Stimulated activated CD4-positive, alpha-beta T cell treated with anti-CD3 and anti-CD28 coated beads, Interleukin-2, amount 100 ng/mL, for 24 hours (primary cell): ENCODE measurements around the gene ADAR.
A peak's percentile ranks its signal among the peaks of the same experiment; 100 is the strongest.

Experiments
- DNase-seq, 2 donors: peaks; one replicate each; pipeline ENCODE4 v3.0.0-alpha.2; 2020

ADAR gene

GRCh38 chr1:154581766-154582165 is 26.2 kb downstream of the ADAR start:
- no peak for DNase-seq

DNA sequence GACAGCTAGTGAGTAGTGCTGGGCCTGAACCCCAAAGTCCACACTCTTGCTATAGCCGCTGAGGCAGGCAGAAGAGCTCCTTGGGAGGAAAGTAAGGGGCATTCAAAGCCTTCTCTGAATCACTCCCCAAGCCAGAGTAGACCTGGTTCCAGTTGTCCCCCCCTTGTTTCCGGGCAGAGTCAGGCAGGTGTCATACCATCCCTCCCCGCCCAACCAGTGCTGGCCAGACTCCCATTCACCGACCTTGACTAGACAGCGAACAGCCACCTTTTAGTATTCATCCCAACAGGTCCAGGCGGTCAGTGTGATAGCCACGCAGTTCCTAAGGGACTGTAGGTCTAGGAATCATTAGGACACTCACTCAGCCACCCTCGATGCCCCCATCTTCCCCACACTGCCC is 28.6 kb downstream of the ADAR start:
- DNase-seq: no peak

GRCh38 chr1:154578058-154578418 is 29.9 kb downstream of the ADAR start:
- no peak for DNase-seq

GRCh38 chr1:154577346-154578057 is 30.5 kb downstream of the ADAR start:
- no peak for DNase-seq

DNA sequence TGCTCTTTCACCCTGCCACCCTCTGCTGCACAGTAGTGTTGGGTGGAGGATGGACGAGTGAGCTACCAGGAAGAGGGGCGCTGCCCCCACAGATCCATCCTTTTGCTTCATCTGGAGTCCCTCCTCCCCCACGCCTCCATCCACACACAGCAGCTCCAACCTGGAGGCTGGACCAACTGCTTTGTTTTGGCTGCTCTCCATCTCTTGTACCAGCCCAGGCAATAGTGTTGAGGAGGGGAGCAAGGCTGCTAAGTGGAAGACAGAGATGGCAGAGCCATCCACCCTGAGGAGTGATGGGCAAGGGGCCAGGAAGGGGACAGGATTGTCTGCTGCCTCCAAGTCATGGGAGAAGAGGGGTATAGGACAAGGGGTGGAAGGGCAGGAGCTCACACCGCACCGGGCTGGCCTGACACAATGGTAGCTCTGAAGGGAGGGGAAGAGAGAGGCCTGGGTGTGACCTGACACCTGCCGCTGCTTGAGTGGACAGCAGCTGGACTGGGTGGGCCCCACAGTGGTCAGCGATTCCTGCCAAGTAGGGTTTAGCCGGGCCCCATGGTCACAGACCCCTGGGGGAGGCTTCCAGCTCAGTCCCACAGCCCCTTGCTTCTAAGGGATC is 31.9 kb downstream of the ADAR start:
- no peak for DNase-seq

DNA sequence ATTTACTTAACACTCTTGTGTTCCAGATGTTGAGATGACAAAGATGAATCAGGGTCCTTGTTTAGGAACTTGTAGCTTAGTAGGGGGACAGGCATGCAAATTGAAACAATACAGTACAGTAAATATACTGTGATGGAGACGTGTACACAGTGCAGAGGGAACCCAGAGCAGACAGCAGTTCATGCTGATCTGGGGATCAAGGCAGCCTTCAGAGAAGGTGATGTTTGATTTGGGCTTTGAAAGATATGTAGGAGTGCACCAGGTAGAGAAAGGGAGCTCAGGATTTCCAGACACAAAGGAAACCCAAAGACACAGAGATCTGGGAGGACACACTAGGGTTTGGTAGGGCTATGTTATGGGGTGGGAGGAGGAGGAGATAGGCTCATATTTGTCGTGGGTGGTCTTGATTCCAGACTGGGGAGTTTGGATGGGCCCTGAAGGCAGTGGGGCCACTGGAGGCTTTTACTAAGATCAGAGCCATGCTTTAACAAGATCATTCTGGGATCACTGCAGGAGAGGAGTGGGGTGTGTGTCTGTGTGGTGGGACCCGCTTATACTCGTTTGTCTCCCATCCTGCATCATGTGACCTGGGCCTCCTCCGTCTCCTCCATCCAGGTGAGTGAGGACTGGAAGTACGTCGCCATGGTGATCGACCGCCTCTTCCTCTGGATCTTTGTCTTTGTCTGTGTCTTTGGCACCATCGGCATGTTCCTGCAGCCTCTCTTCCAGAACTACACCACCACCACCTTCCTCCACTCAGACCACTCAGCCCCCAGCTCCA is 32.6 kb downstream of the ADAR start:
- DNase-seq: no peak

DNA sequence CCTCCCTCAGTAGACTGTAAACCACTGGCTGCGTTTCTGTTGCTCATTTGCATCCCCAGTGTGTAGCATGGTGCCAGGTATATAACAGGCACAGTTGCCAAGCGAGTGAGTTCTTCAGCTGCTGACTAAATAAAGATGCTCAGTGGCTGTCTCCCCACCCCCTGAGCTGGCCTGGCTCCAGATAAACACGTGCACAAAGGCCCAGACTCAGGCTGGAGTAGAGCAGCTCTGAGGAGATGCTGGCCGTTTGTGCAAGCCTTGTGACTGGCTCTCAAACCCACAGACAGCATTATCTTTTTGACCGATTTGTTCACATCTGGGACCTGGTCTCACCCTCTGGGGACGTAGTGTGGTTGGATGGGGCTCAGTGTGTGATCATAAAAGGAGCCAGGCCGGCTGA is 33.3 kb downstream of the ADAR start:
- no peak for DNase-seq

DNA sequence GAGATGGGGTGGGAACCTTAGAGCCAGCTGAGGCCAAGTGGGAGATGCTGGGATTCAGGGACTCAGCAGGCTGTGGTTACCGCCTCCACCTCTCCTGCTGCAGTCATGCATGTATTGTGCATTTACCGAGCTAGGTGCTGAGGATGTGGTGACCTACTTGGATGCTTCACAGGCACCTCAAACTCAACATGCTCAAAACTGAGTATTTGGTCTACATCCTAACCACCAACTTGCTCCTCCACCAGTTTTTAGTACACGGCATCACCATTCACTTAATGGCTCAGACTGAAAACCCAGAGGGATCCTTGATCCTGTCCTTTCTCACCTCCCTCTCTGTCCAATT is 34.8 kb downstream of the ADAR start:
- DNase-seq: no peak

DNA sequence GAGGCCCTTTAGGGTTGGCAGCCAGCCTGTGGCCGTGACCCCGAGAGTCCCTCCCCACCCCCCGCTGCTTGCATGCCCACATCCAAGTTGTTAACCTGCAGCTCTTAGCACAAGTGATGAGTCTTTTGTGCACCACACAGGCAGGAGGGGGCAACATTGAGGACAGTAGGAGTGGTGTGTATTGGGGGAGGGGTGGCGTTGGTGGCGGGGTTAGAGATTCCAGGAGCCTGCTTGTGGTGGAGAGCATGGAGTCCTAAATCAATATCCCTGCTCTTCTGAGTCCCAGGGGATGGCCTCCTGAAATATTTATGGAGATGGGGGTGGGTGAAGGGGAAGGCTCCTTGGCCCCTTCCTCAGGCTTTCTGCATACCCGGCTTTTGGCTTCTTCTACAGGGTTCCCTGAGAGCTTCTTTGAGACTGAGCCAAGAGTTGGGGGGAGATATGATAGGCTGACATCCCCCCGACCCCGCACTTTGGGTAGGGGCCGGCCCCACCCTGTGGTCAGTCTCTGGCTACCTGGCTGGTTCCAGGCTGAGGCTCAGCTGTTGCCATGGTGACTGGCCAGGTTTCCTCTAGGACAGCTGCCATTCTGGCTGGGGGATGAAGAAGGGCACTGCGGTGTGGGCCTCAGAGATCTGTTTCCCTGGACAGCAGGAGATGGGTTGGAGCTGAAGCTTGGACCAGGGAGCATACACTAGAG is 35.4 kb downstream of the ADAR start:
- no peak for DNase-seq

- no peak for DNase-seq
Measured at GRCh38 chr1:154571964-154572288, 36.1 kb downstream of the ADAR start.

DNA sequence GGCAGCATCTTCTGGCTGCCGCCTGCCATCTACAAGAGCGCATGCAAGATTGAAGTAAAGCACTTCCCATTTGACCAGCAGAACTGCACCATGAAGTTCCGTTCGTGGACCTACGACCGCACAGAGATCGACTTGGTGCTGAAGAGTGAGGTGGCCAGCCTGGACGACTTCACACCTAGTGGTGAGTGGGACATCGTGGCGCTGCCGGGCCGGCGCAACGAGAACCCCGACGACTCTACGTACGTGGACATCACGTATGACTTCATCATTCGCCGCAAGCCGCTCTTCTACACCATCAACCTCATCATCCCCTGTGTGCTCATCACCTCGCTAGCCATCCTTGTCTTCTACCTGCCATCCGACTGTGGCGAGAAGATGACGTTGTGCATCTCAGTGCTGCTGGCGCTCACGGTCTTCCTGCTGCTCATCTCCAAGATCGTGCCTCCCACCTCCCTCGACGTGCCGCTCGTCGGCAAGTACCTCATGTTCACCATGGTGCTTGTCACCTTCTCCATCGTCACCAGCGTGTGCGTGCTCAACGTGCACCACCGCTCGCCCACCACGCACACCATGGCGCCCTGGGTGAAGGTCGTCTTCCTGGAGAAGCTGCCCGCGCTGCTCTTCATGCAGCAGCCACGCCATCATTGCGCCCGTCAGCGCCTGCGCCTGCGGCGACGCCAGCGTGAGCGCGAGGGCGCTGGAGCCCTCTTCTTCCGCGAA is 36.6 kb downstream of the ADAR start:
- DNase-seq: no peak

DNA sequence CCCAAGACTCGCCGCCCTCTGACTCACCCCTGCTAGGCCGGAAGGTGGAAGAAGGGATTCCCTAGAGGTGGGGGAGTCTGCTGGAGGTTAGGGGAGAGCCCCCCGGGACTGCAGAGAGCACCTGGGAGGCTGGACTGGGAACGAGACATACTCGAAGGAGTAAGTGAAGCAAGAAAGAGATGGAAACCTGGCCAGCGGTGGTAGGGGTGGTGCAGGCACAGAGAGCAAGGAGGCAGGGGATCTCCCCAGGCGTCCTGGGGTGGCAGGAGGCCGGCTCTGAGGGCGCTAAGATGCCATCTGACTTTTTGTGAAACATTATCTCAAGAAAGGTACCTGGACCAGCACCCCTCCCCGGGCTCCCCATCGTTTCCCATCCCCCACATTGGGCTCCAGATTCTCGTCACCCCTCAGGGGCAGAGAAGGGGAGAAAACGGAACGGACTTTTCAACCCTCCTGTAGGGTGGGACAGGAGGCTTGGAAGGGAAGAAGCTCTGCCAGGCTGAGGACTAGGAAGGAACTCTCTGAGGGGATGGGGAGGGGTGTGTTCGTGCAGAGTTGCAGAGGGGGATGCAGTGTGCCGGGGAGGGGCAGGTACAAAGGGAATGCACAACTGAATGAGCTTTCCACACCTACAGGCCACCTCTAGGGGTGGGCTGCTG is 39.7 kb downstream of the ADAR start:
- DNase-seq: no peak

GRCh38 chr1:154567386-154568156 is 40.4 kb downstream of the ADAR start, which contains the start of gene CHRNB2:
TSS of gene CHRNB2 (plus strand) at chr1:154567778. CDS start at chr1:154568045, 267 bp downstream.
- DNase-seq: peak; percentile 76 to 78

- DNase-seq: no peak
Measured at GRCh38 chr1:154565876-154566275, 42.1 kb downstream of the ADAR start.

GRCh38 chr1:154559466-154560044 is 48.4 kb downstream of the ADAR start:
- peak; percentile 81 to 85 for DNase-seq

DNA sequence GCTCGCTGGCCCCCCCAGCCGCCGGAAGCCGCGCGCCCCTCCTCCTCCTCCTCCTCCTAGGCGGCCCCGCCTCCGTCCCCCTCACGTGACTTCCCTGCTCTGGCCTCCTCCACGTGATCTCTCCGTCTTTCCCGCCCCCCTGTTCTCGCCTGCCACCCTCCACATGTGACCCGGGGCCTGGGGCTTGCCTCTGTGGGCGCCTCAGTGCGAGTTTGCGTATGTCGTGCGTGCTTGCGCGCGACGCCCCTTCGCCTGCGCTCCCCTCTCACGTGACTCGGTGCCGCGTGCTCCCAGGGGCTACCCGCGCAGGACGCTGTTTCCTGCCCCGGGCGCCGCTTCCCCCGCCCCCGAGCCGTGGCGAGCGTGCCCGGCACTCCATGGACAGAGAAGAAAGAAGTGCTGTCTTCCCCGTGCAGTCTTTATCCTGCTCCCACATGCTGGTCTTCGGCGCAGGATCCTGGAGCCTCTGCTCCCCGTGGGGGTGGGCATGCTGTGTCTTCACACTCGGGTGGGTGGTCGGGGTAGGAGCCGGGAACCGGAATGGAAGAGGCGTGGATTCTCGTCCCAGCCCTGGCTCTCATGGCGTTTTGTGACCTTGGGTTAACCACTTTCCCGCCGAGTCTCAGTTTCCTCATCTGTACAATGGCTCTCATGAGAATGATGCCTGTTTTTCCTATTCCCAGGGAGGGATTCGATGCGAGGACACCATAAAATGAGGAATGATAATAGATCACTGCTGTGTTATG is 49.1 kb downstream of the ADAR start:
- peak; percentile 99 to 100 for DNase-seq

DNA sequence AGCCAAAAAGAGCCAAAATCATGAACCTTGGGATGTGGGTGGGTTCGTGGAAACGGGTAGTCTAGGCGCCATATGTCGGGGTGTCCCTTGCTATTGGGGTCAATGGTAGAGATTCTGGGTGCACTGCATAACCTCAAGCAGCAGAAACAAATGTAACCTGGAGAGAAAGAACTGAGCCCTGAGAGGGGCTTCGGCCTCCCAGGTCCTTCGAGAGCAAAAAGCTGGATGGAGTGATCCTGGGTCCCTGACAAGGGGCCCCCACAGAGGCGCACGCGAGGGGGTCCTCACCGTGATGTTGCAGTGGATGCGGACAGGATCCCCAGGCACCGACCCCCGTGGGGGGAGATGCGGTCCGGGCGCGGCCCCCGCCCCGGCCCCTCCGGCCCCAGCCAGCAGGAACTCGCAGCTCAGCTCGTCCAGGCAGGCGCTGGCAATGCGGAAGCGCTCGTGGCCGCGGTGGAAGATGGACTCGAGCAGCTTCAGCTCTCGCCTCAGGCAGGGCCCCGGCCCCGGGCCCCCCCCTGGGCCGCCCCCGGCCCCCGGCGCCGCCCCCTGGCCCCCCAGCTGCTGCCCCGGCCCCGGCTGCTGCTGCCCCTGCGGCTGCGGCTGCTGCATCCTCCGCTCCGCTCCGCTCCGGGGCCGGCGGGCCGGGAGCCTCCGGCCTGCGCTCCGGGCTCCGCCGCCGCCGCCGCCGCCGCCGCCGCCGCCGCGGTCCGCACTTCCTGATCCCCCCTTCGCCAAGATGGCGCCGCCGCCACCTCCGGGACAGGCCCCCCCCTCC is 49.9 kb downstream of the ADAR start, which contains the start of gene UBE2Q1:
UBE2Q1 (minus strand) TSS at position 724 of the 781 bp plus-strand sequence; CDS start at position 615, 109 bp downstream.
- DNase-seq: peak; percentile 31 to 35

- no peak for DNase-seq
Measured at GRCh38 chr1:154557248-154557938, 50.6 kb downstream of the ADAR start.

GRCh38 chr1:154556422-154556821 is 51.6 kb downstream of the ADAR start:
- no peak for DNase-seq
